SK-N-SH treated with all-trans-retinoic acid at 6 μM for 48 hours (cell line): ENCODE measurements around the gene CDKL5.

ENCODE experiments used
- ARNTL ChIP-seq: fragments of 450-650 bp; formaldehyde crosslinking; IDR thresholded peaks from 2 replicates; pipeline ENCODE4 v1.5.0; 2020; ENCODE audit warnings: low read depth, mild to moderate bottlenecking, moderate library complexity, borderline replicate concordance
- BACH2 ChIP-seq: fragments of 250-450 bp; sonication (Bioruptor Pico); IDR thresholded peaks from 2 replicates; pipeline ENCODE4 v1.9.0; 2021; ENCODE audit warnings: mild to moderate bottlenecking, borderline replicate concordance
- CREB5 ChIP-seq: fragments of 250-450 bp; sonication (Bioruptor Pico); IDR thresholded peaks from 2 replicates; pipeline ENCODE4 v1.5.1; 2020; ENCODE audit warnings: low read depth, mild to moderate bottlenecking, moderate library complexity
- CSRNP3 ChIP-seq: fragments of 250-450 bp; sonication (Bioruptor Pico); IDR thresholded peaks from 2 replicates; pipeline ENCODE4 v1.5.1; 2021; ENCODE audit warnings: mild to moderate bottlenecking, moderate library complexity
- OSR1 ChIP-seq: fragments of 250-450 bp; sonication (Bioruptor Pico); IDR thresholded peaks from 2 replicates; pipeline ENCODE4 v1.8.0; 2022; ENCODE audit warnings: moderate library complexity, mild to moderate bottlenecking, inconsistent platforms
- PPARA ChIP-seq: fragments of 250-450 bp; sonication (Bioruptor Pico); IDR thresholded peaks from 2 replicates; pipeline ENCODE4 v1.5.0; 2020; ENCODE audit warnings: mild to moderate bottlenecking, borderline replicate concordance
- RARB ChIP-seq: fragments of 250-450 bp; sonication (Bioruptor Pico); IDR thresholded peaks from 2 replicates; pipeline ENCODE4 v1.8.0; 2021; ENCODE audit warnings: mild to moderate bottlenecking, moderate library complexity
- TCF4 ChIP-seq: fragments of 250-450 bp; sonication (Bioruptor Pico); IDR thresholded peaks from 2 replicates; pipeline ENCODE4 v1.8.0; 2021; ENCODE audit warnings: mild to moderate bottlenecking, moderate library complexity, borderline replicate concordance
- TOX ChIP-seq: fragments of 250-450 bp; sonication (Bioruptor Pico); IDR thresholded peaks from 2 replicates; pipeline ENCODE4 v1.8.0; 2021; ENCODE audit warnings: mild to moderate bottlenecking, moderate library complexity, borderline replicate concordance
- ZNF565 ChIP-seq: fragments of 450-650 bp; formaldehyde crosslinking; conservative IDR thresholded peaks from 2 replicates; pipeline ENCODE4 v1.5.0; 2020; ENCODE audit warnings: low read depth, mild to moderate bottlenecking, moderate library complexity
- ZNF8 ChIP-seq: fragments of 450-650 bp; formaldehyde crosslinking; IDR thresholded peaks from 2 replicates; pipeline ENCODE4 v1.5.0; 2020; ENCODE audit warnings: mild to moderate bottlenecking, moderate library complexity
- TF ChIP-seq, protein P1 (sequence below): fragments of 250-450 bp; sonication (Bioruptor Pico); IDR thresholded peaks from 2 replicates; pipeline ENCODE4 v1.8.0; 2020; ENCODE audit warnings: mild to moderate bottlenecking, moderate library complexity, borderline replicate concordance
- TF ChIP-seq, protein P2 (sequence below): fragments of 250-450 bp; sonication (Bioruptor Pico); IDR thresholded peaks from 2 replicates; pipeline ENCODE4 v1.5.0; 2020; ENCODE audit warnings: mild to moderate bottlenecking, moderate library complexity

GRCh38 chrX:18619288-18619687 is 193.9 kb downstream of the CDKL5 start:
- TF ChIP-seq, protein P1, sequence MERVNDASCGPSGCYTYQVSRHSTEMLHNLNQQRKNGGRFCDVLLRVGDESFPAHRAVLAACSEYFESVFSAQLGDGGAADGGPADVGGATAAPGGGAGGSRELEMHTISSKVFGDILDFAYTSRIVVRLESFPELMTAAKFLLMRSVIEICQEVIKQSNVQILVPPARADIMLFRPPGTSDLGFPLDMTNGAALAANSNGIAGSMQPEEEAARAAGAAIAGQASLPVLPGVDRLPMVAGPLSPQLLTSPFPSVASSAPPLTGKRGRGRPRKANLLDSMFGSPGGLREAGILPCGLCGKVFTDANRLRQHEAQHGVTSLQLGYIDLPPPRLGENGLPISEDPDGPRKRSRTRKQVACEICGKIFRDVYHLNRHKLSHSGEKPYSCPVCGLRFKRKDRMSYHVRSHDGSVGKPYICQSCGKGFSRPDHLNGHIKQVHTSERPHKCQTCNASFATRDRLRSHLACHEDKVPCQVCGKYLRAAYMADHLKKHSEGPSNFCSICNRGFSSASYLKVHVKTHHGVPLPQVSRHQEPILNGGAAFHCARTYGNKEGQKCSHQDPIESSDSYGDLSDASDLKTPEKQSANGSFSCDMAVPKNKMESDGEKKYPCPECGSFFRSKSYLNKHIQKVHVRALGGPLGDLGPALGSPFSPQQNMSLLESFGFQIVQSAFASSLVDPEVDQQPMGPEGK (CRISPR knock-in tag), result no peak
- TF ChIP-seq TCF4 (no peak), OSR1 (CRISPR knock-in tag) (no peak), ZNF565 (no peak), CSRNP3 (CRISPR knock-in tag) (no peak), CREB5 (CRISPR knock-in tag) (no peak), BACH2 (no peak), ARNTL (CRISPR knock-in tag) (no peak), RARB (no peak), PPARA (CRISPR knock-in tag) (no peak), TOX (CRISPR knock-in tag) (no peak), ZNF8 (CRISPR knock-in tag) (no peak)
- TF ChIP-seq, protein P2, sequence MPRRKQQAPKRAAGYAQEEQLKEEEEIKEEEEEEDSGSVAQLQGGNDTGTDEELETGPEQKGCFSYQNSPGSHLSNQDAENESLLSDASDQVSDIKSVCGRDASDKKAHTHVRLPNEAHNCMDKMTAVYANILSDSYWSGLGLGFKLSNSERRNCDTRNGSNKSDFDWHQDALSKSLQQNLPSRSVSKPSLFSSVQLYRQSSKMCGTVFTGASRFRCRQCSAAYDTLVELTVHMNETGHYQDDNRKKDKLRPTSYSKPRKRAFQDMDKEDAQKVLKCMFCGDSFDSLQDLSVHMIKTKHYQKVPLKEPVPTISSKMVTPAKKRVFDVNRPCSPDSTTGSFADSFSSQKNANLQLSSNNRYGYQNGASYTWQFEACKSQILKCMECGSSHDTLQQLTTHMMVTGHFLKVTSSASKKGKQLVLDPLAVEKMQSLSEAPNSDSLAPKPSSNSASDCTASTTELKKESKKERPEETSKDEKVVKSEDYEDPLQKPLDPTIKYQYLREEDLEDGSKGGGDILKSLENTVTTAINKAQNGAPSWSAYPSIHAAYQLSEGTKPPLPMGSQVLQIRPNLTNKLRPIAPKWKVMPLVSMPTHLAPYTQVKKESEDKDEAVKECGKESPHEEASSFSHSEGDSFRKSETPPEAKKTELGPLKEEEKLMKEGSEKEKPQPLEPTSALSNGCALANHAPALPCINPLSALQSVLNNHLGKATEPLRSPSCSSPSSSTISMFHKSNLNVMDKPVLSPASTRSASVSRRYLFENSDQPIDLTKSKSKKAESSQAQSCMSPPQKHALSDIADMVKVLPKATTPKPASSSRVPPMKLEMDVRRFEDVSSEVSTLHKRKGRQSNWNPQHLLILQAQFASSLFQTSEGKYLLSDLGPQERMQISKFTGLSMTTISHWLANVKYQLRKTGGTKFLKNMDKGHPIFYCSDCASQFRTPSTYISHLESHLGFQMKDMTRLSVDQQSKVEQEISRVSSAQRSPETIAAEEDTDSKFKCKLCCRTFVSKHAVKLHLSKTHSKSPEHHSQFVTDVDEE, result no peak
